G401.6 (cell line): ENCODE results near the gene POLR2E.
A peak's percentile ranks its signal among the peaks of the same experiment; 100 is the strongest.

Experiments used
- FAIRE-seq: peaks from 2 replicates; lab custom pipeline; 2012; peaks lifted over from hg19 to GRCh38; lab: Jason Lieb, UNC

Gene POLR2E

DNA sequence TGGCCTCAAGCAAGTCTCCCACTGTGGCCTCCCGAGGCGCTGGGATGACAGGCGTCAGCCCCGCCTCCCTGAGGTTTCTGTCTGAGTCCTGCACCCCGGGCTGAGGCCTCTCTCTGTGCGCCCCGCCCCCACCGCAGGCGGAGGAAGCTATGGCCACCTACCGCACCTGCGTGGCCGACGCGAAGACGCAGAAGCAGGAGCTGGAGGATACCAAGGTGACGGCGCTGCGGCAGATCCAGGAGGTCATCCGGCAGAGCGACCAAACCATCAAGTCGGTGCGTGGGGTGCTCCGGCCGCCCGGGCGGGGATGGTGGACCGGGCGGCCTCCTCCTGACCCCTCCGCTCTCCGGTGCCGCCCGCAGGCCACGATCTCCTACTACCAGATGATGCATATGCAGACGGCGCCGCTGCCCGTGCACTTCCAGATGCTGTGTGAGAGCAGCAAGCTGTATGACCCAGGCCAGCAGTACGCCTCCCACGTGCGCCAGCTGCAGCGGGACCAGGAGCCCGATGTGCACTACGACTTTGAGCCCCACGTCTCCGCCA lies 15.5 kb downstream of the POLR2E start:
- no peak for FAIRE-seq

DNA sequence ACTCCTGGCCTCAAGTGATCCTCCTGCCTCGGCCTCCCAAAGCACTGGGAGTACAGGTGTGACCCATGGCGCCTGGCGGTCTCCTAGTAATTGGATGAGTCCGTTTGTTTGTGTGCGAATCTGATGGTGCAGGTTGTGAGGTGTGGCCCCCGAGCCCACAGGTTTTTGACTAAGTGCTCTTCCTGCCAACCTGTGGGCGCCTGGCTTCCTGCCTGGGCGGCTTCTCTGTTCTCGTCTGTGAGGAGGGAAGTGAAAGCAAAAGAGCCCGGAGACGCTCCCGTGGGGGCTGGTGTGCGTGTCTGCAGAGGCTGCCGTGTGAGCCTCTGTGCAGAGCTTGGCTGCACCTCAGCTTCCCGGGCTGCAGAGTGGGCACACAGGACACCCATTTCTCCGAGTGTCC lies 18.2 kb downstream of the POLR2E start:
- no peak for FAIRE-seq

DNA sequence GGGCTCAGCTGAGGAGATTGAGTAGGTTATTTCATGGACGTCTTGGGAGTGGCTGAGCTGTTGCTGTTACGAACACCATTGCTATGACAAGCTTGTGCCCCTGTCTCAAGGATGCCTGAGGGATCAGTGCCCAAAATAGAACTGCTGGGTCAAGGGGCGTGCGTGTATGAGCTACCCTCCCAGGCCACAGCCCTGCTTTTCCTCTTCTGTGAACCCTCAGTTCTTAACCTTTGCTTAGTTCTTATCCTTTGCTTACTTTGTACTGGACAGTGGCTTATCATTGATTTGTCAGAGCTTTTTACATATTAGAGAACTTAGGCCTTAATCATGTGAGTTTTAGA lies 19.2 kb downstream of the POLR2E start:
- FAIRE-seq: no peak

DNA sequence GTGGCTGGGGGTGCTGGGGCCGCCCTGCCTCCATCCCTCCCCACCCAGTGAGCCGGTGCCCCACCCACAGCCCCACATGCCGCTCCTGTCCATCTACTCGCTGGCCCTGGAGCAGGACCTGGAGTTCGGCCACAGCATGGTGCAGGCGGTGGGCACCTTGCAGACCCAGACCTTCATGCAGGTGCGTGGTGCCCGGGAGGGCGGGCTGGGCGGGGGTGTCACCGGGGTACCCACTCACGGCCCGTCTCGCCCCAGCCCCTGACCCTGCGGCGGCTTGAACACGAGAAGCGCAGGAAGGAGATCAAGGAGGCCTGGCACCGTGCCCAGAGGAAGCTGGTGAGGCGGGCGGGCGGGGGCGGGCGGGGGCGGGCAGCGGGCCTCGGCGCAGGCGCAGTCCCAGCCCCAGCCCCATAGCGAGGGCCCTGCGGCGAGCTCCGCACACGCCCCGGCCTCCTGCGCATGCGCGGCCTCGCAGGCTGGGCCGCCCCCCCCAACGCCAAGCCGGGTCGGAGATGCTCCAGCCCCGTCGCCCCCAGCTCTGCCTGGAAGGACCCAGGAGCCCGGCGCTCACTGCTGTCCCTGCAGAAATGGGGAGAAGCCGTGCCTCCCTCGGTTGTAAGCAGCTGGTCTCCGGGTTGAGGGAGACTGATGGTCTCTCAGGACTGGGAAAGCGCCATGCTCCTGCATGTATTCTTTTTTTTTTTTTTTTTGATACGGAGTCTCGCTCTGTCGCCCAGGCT lies 20.5 kb downstream of the POLR2E start:
- FAIRE-seq: no peak

DNA sequence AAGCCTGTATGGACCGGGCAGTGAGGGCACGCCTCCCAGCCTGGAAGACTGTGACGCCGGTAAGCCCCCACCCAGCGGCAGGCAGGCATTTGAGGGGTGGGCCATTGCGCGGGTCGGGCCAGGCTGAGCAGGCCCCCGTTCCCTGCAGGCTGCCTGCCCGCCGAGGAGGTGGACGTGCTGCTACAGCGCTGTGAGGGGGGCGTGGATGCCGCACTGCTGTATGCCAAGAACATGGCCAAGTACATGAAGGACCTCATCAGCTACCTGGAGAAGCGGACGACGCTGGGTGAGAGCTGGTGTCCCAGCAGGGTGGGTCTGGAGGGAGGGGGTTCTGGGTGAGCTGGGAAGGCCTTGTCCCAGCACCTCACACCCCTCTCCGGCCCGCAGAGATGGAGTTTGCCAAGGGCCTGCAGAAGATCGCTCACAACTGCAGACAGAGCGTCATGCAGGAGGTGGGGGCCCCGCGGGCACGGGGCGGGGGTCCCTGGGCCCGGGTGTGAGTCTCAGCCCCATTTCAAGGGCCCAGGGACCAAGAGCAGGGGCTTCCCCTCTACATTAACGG lies 21.1 kb downstream of the POLR2E start:
- no peak for FAIRE-seq

DNA sequence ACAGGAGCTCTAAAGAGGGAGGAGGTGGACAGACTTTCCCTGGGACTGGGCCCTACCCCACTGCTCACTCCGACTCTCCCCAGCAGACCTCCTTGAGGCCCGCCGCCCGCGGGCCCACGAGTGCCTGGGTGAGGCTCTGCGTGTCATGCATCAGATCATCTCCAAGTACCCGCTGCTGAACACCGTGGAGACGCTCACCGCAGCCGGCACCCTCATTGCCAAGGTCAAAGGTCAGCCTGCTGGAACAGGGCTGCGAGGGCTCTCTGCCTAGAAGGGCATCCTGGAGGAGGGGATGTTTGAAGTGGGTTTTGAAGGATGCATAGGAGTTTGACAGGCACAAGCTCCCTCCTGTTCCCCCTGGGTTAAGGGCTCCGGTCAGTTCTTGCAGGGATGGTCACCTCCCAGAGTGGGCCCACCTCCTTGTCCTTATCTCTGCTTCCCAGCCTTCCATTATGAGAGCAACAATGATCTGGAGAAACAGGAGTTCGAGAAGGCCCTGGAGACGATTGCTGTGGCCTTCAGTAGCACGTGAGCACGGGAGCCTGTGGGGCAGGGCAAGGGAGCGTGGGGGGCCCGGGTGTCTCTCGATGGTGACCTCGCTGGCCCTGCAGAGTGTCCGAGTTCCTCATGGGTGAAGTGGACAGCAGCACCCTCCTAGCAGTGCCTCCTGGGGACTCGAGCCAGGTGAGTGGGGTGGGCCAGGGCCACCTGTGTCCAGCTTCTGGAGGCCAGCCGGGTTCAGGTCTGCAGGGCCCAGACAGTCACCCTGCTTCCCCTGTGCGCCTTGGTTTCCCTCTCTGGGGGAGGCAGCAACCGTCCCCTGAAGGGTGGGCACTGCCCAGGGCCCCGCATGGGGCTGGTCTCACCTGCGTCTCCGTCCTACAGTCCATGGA lies 21.9 kb downstream of the POLR2E start:
- no peak for FAIRE-seq

DNA sequence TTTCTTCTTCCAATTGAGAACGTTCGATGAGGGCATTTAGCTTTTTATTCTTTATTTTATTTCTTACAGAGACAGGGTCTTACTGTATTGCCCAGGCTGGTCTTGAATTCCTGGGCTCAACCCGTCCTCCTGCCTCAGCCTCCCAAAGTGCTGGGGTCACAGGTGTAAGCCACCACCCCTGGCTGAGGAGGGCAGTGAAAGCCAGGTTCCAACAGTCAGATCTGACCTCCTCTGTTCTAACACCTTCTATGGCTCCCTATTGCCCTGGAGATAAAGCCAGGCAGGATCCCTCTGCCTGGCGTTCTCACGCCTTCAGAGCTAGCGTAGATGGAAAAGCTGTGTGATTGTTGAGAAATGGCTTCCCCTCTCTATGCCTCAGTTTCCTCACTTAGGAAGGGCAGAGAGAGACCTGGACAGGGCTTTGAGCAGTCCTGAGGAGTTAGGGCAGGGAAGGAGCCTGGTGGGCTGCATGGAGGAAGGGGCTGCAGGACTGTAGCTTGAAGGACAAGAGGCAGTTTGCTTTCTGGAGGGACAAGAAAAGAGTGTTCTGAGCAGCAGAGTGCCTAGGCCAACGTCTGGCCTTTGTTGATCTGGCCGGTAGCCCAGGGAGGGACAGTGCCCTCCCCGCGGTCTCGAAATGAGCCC lies 22.7 kb downstream of the POLR2E start:
- FAIRE-seq: no peak

DNA sequence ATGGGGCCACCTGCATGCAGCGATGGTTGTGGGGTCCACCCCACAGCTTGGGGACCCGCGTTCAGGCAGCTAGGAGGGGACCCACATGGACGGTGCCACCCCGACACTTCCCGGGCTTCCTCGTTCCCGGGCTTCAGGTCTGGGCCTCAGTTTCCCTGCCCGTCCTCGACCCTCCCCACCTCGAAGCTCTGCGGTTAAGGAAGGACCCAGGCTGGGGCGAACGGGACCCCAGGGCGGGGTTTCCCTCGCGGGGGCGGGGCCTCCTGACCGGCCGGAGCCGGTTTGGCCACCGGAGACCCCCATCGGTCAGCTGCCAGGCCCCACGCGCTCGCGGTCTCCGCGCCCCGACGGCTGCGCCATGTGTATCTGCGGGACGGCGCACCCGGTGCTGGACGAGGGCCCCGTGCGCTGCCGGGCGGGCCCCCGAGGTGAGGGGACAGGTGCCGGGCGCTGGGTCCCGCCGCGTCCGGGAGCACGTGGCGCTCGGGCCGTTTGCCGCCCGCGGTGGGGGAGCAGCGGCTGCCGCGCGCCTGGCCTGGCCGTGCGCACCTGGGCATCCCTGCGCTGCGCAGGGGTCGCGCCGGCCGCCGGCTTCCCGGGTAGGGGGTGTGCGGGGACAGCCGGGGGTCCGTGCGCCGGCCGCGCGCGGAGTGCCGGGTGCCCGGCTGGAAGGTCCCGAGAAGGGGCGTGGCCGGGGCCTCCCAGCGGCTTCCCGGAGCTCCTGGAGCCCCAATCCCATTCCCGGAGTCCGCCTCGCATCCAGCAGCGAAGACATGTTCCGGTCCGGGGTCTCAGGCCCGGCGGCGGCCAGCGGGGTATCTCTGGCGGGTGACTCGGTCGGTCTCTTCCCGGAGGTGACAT lies 24.0 kb downstream of the POLR2E start:
- no peak for FAIRE-seq

DNA sequence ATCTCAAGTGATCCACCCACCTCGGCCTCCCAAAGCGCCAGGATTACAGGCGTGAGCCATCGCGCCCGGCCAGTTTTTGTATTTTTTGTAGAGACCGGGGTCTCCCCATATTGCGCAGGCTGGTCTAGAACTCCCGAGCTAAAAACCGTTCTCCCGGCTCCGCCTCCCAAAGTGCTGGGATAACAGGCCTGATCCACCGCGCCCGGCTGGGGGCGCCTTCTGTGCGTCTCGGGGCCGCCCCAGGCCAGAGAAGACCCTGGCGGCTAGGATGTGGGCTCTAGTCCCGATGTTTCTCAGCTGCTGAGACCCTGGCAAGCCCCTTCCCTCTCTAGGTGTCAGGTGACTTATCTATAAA lies 24.6 kb downstream of the POLR2E start:
- FAIRE-seq: peak; percentile 69

DNA sequence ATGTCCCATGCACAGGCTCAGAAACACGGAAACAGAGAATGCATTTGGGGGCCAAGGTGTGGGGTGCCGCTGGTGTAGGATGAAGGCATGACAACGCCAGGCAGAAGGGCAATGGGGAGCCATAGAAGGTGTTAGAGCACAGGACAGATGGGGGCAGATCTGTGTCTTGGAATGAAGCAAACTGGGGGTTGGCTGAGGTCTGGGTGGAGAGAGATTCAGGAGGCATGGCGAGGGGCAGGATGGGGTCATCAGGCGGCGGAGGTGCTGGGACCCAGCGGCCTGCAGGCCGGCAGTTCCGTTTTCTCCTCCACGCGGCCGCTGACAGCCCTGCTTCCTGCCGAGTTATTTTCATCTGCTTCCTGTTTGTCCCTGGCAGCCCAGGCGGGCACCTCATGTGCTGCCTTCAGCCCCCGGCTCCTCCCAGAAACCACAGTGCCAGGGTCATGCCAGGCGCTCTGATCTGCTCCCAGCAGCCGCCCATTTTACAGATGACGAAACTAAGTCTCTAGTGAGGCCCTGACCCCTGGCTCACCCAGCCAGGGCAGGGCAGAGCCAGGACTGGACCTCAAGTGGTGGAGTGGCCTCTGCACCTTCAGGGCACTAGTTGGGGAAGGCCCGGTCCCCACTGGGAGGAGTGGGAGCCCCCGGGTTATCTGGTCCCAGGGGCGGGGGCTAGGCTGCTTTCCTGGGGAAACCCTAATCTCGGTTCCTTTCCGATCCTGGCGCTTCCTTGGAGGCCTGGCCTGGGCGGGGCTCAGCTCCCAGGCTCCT lies 26.0 kb downstream of the POLR2E start:
- FAIRE-seq: no peak

DNA sequence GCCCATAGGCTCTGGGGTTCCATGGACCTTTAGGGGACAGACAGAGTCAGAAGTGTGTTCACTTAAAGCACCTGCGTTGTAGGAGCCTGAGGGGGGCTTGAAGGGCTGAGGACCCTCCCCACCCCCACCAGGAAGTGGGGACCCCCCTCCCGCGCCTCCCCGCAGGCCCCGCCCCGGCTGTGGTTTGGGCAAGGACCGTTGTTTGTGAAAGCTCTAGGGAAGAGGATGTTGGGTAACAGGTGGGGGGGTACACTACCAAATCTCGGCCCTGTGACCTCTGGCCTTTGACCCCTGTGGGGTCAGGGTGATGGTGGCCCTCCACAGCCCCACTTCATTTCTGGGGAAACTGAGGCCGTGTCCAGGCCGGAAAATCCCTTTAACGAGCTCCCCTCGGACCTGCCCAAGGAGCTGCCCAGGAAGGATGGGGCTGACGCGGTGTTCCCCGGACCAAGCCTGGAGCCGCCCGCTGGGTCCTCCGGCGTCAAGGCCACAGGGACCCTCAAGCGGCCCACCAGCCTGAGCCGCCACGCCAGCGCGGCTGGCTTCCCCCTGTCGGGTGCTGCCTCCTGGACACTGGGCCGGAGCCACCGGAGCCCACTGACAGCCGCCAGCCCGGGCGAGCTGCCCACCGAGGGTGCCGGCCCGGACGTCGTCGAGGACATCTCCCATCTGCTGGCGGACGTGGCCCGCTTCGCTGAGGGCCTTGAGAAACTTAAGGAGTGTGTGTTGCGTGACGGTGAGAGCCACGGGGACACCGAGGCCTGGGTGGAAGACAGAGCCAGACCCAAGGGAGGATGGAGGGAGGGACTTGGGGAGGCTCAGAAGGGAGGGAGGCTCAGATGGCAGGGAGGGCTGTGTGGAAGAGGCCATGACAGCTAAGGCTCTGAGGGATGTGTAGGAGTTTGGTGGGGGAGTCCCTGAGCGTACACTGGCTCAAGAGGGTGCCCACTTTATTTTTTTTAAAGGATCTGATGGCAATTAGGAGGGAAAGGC lies 26.9 kb downstream of the POLR2E start:
- FAIRE-seq: no peak

DNA sequence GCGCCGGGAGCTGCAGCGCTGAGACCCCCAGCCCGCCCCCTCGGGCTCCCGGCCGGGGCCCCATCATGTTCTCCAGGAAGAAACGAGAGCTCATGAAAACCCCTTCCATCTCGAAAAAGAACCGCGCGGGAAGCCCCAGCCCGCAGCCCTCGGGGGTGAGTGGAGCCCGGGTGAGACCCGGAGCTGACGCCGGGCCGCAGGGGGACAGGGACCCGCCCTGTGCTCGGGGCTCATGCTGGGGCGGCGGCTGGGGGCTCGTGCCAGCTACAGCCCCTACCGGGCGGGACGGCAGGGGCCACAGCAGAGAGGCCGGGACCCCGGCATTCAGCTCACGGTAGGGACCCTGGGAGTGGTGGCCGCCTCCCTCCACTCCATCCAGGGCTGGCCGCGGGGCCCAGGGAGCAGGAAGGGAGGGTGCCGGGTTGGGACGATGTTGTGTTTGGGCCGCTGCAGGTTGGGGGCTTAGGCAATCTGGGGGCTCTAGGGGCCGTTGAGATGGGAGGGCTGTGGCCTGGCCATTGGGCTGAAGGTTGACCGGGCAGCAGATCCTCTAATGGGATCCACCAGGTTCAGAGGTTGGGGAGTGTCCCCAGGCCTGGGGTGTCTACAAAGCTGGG lies 27.7 kb downstream of the POLR2E start:
- no peak for FAIRE-seq

DNA sequence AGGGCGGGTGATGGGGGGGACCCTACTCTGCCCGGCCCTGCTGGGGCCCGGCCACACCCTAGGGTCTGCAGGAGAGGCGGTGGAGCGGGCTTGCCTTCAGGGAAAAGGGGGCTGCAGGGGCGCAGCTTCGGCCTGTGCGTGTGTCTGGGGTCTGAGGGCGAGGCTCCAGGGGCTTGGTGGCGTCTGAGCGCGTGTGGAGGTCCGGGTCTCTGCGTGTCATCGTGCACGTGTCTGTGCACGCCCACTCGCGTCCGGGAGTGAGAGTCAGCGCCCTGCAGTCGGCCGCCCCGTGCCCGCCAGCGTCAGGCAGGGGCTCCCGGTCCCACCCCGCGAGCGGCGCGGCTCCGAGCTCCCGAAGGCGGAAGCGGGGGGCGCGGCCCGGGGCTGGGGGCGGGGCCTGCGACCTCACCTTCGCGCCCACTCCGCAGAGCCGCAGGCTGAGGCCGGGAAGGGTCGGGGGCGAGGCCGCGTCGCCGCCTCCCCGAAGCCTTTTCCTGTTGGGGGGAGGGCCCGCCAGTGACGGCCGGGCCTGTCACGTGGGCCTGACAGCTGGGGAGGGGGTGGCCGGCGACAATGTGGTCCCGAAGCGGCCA lies 28.3 kb downstream of the POLR2E start, which contains the start of gene ARHGAP45:
ARHGAP45 (plus strand) TSS at position 420 of the 593 bp plus-strand sequence. CDS start 239 bp downstream, outside the sequence.
- FAIRE-seq: no peak

DNA sequence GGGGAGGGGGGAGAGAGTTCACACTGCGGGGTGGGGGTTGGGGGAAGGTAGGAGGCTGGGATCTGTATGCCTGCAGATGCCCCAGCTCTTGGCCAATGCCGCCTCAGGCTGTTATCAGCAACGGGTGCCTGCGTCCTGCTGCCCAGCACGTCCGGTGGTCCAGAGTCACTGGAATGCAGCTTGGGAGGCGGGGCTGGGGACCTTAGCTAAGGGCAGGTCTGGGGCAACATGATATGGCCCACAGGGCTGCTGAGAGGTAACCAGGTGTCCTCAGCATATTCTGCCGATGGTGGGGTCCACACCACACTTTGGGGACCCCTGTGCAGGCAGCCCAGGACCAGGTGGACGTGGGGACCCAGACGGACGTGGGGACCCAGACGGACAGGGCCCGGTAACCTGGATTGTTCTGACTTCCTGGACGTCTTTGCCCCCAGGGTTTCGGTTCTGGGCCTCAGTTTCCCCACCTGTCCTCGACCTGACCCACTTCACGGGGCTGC lies 28.9 kb downstream of the POLR2E start:
- no peak for FAIRE-seq

DNA sequence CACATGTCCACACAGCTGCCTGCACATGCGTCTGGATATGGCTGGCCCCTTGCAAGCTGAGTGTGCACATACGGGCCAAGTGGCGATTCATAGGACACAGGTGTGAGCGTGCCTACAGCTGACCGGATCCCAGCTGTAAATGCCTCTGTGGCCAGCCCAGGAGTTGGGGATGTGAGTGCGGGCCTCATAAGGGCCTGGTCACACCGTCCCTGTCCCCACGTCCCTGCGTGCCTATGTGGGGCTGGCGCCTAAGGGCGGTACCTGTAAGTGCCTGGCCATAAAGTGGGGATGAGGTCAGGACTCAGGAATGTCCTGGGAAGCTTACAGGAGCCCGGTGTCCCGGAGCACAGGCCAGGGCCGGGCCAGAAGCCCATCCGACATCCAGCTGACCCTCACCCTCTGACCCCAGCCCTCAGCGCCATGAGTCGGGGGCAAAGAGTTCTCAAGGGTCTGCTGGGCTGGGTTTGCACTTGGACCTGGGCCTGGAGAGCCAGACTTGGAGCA lies 29.5 kb downstream of the POLR2E start:
- FAIRE-seq: no peak

DNA sequence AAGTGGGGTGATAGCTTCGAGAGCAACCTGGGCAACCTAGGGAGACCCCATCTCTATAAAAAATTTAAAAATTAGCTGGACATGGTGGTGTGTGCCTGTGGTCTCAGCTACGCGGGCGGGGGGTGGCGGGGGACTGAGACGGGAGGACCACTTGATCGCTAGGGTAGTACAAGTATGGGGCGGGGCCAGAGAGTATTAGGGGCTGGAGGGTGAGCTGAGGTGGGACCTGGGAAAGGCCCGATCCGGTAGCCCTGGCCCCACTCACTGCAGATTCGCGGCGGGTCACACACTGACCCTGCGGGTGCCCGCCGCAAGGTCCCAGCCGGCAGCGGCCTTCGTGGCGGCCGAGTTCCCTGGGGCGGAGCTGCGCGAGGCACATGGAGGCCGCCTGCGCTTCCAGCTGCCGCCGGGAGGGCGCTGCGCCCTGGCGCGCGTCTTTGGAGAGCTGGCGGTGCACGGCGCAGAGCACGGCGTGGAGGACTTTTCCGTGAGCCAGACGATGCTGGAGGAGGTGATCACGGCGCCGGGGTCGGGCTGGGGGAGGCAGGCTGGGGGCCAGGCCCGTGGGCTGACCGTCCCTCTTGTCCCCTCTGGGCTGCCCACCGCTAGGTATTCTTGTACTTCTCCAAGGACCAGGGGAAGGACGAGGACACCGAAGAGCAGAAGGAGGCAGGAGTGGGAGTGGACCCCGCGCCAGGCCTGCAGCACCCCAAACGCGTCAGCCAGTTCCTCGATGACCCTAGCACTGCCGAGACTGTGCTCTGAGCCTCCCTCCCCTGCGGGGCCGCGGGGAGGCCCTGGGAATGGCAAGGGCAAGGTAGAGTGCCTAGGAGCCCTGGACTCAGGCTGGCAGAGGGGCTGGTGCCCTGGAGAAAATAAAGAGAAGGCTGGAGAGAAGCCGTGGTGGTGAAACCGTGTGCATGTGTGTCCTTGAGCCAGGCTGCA lies 30.2 kb downstream of the POLR2E start:
- FAIRE-seq: no peak
